MG63 (cell line): ENCODE data around the gene CHD5. TPM values are rescaled to one million over a fixed set of nuclear protein-coding genes. Genes with fewer than 3 reads are reported as not detected.

ENCODE experiments used
- DNase-seq: peaks from one replicate; pipeline ENCODE4 v3.0.0-alpha.2; 2020
- H3K27me3 ChIP-seq: fragments of 250-450 bp; sonication (Bioruptor Pico); 2 replicates; pipeline ENCODE4 v1.5.1; 2020; ENCODE audit warnings: mild to moderate bottlenecking, moderate library complexity
- H3K36me3 ChIP-seq: fragments of 250-450 bp; sonication (Bioruptor Pico); 2 replicates; pipeline ENCODE4 v1.5.1; 2020; ENCODE audit warnings: mild to moderate bottlenecking, moderate library complexity
- H3K4me3 ChIP-seq: fragments of 250-450 bp; sonication (Bioruptor Pico); 2 replicates; pipeline ENCODE4 v1.5.1; 2020; ENCODE audit warnings: mild to moderate bottlenecking, moderate library complexity
- H3K9me3 ChIP-seq: fragments of 250-450 bp; sonication (Bioruptor Pico); 2 replicates; pipeline ENCODE4 v1.5.1; 2020; ENCODE audit warnings: mild to moderate bottlenecking, moderate library complexity
- total RNA-seq: library from RNA; depleted of rRNA; stranded (reverse); fragments of >200 nt; shearing (Covaris generic); gene quantifications from 2 replicates; pipeline ENCODE4 v1.2.3, GENCODE V29; 2014; ENCODE audit warnings: low replicate concordance

The CHD5 gene
- total RNA-seq, 1 experiment from 2014 or later, result 0.23 TPM

DNA sequence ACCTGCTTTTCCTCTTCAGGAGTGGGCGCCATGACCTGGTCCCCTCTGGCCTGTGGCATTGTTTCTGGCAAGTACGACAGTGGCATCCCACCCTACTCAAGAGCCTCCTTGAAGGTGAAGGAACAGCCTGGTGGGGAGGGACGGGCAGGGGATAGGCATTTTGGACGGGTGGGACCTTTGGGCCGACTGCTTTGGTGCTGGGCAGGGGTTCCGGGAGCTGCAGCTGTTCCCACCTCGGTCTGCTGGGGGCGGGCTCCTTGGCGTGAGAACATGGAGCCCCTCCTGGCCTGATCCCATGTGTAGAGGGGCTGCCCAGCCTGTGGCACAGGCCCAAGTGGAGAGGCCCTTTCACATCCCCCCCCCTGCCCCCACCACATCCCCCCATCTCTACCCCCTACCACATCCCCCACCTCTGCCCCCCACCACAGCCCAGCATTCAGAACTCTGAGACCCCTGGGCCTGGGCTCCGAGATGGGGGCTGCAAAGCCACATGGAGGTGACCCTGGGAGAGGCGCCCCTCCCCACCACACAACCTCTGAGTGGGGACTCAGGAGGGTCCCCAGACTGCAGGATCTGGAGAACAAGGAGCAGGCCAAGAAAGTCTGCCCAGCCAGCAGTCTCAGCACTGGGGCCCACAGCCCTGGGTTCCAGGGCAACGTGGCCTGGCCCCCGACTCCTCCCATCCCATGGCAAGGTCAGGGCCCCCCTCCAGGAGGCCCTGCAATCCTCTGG, 84.4 kb downstream of the CHD5 start:
- no peak overlapping the region for H3K4me3 ChIP-seq
- H3K27me3 ChIP-seq, result no peaks in the 10 kb centered on the region
- no peaks in the 10 kb centered on the region for H3K9me3 ChIP-seq
- no peaks in the 10 kb centered on the region for H3K36me3 ChIP-seq
- DNase-seq, result no peak

DNA sequence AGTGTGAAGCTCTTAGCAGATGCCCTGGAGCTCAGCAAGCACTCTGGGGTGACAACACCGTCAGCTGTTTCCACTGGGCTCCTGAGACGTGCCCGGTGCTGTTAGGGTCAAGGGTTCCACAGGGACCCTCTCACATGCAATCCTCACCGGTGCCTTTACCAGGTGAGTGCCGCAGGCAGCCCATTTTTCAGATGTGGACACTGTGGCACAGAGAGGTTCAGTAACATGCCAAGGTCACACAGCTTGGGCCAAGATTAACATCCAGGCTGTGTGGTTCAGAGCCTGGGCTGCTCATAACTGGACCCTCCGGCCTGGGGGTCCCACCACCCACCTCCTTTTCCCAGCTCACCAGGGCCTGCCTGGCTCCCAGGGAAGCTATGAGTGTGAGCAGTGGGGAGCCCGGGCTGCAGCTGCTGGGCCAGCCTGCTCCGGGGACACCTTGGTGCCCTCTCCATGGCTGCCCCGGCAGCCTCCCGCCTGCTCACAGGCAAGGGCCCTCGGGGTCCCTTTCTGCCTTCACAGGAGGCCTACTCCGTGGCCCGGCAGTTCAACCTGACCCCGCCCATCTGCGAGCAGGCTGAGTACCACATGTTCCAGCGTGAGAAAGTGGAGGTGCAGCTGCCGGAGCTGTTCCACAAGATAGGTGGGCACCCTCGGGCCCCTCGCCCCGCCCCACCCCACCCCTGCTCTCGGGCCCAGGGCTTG, 85.2 kb downstream of the CHD5 start:
- no peak for DNase-seq
- no peak overlapping the region for H3K4me3 ChIP-seq
- no peaks in the 10 kb centered on the region for H3K27me3 ChIP-seq
- H3K9me3 ChIP-seq, result no peaks in the 10 kb centered on the region
- no peaks in the 10 kb centered on the region for H3K36me3 ChIP-seq

DNA sequence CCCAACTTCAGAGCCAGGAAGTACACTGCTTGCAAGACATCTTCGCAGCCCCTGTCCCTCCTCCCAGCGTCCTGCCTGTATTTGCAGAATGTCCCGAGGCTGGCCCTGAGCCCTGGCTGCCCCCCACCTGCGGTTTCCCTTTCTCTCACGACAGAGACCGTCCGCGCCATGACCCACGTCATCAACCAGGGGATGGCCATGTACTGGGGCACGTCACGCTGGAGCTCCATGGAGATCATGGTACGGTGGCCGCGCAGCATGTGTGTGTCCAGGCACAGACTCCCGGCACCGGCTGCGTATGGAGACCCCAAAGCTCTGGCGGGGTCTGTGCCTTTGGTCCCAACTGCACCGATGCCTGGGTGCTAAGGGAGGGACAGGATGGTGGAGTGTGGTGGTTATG, 85.9 kb downstream of the CHD5 start:
- Histone ChIP-seq H3K4me3 (no peak overlapping the region), H3K36me3 (no peaks in the 10 kb centered on the region), H3K27me3 (no peaks in the 10 kb centered on the region), H3K9me3 (no peaks in the 10 kb centered on the region)
- no peak for DNase-seq

DNA sequence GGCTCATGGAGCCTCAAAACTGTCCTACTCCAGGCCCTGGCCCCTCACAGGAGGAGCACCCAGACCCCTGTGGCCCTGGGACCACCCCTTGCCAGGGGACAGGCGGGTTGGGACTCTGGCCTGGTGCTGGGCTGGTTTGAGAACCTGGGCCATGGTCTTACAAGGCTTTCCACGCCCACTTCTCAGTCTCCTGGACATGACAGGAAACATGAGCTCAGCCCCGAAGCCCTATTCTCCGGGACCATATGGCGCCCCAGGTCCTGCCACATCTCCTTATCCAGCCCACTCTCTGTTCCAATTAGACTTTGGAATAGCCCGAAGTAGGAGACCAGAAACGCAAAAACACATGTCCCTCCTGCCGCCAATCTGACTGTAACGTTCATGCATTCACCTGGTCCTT, 86.5 kb downstream of the CHD5 start:
- Histone ChIP-seq H3K4me3 (no peak overlapping the region), H3K27me3 (no peaks in the 10 kb centered on the region), H3K9me3 (no peaks in the 10 kb centered on the region), H3K36me3 (no peaks in the 10 kb centered on the region)
- no peak for DNase-seq

DNA sequence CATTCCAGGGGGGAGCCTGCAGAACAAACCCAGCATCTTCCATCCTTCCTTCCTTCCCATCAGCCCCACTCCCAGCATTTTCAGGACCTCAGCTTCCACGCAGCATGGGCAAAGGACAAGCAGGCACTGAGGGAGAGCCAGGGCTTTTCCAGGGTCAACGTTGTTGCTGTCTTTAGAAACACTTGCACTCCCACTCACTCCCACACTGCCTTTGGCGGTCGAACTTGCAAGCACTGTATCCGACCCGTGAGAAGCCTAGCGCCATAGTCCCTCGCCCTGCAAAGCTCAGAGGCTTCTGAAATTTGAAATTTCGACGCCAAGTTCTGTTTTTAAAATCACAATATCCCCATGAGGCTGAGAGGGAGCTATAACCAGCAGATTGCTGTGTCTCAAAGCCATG, 87.0 kb downstream of the CHD5 start:
- Histone ChIP-seq H3K4me3 (no peak overlapping the region), H3K36me3 (no peaks in the 10 kb centered on the region), H3K27me3 (no peaks in the 10 kb centered on the region), H3K9me3 (no peaks in the 10 kb centered on the region)
- DNase-seq, result no peak

DNA sequence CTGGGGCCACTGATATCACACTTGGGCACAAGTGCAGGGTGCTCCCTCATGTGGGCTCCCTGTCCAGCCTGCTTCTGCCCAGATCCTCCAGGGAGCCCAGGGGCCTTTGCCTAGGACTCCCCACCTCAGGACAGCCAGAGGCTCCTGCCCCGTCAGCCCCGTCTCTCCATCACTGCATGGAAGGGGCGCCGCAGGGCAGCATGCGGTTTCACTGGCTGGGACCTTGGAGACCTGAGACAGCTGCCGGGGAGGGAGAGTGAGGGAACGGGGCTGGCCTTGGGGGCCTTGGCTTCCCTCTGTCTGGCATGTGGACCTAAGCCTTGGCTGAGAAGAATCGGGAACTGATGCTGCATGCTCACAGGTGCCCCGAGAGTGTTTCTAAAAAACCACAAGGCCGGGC, 87.9 kb downstream of the CHD5 start:
- Histone ChIP-seq H3K4me3 (no peak overlapping the region), H3K27me3 (no peaks in the 10 kb centered on the region), H3K9me3 (no peaks in the 10 kb centered on the region), H3K36me3 (no peaks in the 10 kb centered on the region)
- DNase-seq, result no peak

DNA sequence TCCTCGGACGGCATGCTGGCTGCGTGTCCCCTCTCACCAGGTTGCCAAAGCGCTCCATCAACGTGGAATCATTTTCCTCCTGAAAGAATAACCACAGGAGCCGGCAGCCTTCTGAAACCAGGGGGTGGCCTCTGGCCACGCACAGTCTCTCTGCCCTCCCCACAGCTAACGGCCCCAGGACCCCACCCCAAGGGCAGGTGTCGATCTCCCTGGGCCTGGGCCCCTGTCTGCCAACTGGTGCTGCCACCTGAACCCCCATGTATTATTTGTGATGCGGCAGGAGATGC, 88.4 kb downstream of the CHD5 start:
- H3K9me3 ChIP-seq, result no peaks in the 10 kb centered on the region
- no peaks in the 10 kb centered on the region for H3K27me3 ChIP-seq
- no peaks in the 10 kb centered on the region for H3K36me3 ChIP-seq
- no peak for DNase-seq
- H3K4me3 ChIP-seq, result no peak overlapping the region

DNA sequence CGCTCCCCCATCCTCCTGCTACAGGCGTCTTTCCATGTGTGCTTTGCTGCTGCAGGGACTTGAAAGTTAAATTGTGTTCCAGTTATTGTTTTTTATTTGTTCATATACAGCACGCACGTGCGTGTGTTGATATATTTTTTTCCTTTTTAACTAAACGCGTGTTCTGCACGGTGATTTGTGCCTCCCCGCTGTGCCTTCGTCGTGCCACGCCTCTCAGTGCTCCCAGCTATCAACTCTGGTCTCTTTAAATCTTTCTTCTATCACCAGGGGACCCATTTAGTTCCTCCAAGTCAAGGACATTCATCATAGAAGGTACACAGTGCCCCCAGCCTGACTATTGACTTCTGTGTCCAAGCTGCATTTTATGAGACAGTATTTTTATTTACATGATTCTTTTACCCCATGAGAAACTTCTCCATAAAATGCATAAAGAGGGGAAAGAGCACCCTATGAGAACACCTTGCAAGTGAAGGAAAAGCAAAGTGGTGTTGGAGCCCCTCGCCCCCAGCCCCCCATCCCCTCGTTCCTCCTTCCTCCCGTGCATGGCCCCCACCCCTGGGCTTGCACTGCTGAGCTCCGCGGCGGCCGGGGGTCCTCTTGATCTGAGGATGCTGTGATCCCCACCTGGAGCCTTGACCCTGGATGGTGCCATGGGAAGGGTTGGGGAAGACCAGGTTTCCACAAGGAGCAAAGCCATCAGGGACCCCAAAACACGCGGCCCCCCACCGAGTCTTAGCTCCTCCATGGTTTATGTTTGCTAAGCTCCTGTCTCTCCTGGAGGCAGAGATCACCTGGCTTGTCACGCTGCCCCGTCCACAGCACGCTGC, 88.9 kb downstream of the CHD5 start:
- H3K27me3 ChIP-seq, result no peaks in the 10 kb centered on the region
- DNase-seq, result no peak
- H3K9me3 ChIP-seq, result no peaks in the 10 kb centered on the region
- H3K4me3 ChIP-seq, result no peak overlapping the region
- H3K36me3 ChIP-seq, result no peaks in the 10 kb centered on the region

DNA sequence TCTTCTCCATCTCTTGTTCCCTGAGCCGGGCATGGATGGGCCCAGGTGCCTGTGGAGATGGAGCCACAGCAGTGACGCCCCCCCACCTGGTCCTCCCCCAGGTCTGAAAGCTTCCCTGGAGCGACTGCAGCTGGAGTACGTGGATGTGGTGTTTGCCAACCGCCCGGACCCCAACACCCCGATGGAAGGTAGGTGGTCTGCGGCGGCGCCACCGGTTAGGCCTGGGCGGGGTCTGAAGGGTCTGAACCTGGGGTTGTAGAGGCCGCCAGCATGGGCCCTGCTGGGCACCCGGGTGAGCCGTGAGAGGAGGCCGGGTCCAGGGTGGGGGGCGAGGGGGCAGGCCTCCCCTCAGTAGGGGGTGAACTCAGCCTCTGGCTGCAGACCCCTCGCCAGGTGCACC, 89.8 kb downstream of the CHD5 start:
- DNase-seq, result no peak
- Histone ChIP-seq H3K4me3 (no peak overlapping the region), H3K27me3 (no peaks in the 10 kb centered on the region), H3K36me3 (no peaks in the 10 kb centered on the region), H3K9me3 (no peaks in the 10 kb centered on the region)

DNA sequence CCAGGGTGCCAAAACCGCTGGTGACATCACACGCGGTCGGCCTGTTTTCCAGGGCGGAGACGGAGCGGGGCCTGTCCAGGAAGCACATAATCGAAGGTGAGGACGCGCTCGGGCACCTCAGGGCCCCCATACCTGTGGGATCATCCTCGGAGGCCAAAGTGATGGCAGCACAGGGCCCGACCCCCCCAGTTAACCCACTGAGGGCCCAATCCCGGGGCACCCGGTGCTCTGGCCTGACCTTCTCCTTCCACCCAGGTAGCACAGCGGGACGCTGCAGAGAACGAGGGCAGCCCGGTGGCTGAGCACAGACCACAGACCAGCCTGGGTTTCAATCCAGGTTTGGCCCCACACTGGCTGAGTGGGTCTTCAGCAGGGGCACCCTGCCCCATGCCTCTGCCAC, 91.2 kb downstream of the CHD5 start:
- no peak for DNase-seq
- no peaks in the 10 kb centered on the region for H3K36me3 ChIP-seq
- no peak overlapping the region for H3K4me3 ChIP-seq
- no peaks in the 10 kb centered on the region for H3K27me3 ChIP-seq
- no peaks in the 10 kb centered on the region for H3K9me3 ChIP-seq

DNA sequence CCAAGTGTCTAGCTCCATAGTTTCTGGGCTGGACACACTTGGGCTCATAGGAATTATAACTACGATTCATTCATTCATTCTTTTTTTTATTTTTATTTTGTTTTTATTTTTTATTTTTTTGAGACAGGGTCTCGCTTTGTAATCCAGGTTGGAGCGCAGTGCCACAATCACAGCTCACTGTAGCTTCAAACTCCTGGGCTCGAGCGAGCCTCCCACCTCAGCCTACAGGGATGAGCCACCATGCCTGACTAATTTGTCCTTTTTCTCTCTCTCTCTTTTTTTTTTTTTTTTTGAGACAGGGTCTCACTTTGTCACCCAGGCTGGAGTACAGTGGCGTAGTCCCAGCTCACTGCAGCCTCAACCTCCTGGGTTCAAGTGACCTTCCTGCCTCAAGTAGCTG, 92.2 kb downstream of the CHD5 start:
- no peak overlapping the region for H3K4me3 ChIP-seq
- no peaks in the 10 kb centered on the region for H3K27me3 ChIP-seq
- H3K9me3 ChIP-seq, result no peaks in the 10 kb centered on the region
- no peak for DNase-seq
- no peaks in the 10 kb centered on the region for H3K36me3 ChIP-seq

DNA sequence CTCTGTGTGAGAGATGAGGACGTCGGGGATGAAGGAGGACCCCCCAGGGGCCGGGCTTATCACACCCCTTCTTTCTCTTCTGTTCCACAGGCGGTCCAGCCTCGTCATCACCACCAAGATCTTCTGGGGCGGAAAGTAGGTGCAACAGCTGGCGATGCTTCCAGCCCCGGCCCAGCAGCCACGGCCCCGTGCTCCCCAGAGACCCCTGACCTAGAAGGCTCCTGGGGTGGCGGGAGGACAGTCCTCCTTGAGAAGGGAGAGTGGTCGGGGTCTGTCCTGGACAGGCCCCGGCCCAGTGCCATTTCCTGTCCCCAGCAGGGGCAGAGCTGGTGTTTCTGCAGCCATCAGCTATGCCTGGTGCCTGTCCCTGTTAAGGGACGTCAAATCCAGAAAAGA, 92.7 kb downstream of the CHD5 start:
- no peaks in the 10 kb centered on the region for H3K9me3 ChIP-seq
- DNase-seq, result no peak
- H3K4me3 ChIP-seq, result no peak overlapping the region
- H3K27me3 ChIP-seq, result no peaks in the 10 kb centered on the region
- H3K36me3 ChIP-seq, result no peaks in the 10 kb centered on the region

DNA sequence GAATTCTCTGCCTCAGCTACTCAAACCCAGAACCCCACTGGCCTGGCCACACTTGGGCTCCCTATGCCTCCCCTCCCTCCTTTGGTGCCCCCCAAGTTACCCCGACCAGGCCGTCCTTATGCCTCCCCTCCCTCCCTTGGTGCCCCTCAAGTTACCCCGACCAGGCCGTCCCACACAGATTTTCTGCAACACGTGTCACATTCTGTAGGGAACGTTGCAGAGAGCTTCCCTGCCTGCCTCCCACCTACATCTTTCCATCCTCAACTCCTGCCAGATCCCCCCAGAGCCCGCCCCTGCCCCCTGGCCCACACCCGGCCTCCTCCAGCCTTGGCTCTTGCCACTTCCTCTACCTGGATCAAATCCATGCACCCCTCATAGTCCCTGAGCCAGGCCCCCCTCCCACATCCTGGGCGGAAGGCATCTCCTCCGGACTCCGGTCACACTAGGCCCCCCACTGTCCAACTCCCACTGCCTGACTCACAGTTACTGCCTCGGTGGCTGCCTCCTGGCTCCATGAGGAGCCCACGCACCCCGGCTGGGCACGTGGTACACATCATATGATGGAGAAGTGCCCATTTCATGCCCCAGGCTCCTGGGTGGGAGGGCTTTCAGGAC, 93.3 kb downstream of the CHD5 start:
- no peaks in the 10 kb centered on the region for H3K27me3 ChIP-seq
- no peaks in the 10 kb centered on the region for H3K9me3 ChIP-seq
- H3K36me3 ChIP-seq, result no peaks in the 10 kb centered on the region
- H3K4me3 ChIP-seq, result no peak overlapping the region
- no peak for DNase-seq

DNA sequence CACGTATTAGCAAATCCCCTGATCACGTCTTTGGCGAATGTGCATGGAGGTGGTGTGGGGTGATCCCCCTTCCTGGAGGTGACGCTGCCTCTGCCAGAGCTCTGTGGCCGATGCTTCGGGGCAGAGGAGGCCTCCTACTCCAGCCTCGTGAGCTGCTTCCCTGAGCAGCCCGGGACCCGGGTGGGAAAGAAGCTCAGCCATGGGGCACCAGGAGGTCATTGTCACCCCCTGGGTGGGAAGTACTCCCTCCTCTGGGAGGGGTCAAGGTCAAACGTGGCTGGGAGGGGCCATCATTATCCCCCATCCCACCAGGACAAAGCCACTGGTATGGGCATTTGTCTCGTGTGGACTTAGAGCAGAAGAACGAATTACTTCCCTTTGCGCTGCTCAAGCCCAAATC, 93.8 kb downstream of the CHD5 start:
- DNase-seq, result no peak
- Histone ChIP-seq H3K36me3 (no peaks in the 10 kb centered on the region), H3K27me3 (no peaks in the 10 kb centered on the region), H3K4me3 (no peak overlapping the region), H3K9me3 (no peaks in the 10 kb centered on the region)

DNA sequence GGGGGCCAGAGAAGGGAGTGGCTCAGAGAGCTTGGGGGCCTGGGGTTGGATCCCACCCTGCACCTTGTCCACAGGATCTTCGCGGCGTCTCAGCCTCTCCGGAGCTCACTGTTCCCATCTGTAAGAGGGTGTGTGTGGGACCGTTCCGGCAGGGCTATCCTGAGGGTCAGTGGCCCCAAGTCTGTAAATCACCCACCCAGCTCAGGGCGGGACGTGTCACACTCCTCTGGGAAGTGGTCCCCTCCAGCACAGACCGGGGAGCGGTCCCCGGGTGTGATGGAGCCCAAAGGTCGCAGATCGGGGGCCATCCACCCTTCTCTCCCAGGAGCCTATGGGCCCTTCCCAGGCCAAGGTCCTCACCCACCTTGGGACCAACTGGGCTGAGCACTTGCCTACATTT, 94.5 kb downstream of the CHD5 start:
- H3K36me3 ChIP-seq, result no peaks in the 10 kb centered on the region

DNA sequence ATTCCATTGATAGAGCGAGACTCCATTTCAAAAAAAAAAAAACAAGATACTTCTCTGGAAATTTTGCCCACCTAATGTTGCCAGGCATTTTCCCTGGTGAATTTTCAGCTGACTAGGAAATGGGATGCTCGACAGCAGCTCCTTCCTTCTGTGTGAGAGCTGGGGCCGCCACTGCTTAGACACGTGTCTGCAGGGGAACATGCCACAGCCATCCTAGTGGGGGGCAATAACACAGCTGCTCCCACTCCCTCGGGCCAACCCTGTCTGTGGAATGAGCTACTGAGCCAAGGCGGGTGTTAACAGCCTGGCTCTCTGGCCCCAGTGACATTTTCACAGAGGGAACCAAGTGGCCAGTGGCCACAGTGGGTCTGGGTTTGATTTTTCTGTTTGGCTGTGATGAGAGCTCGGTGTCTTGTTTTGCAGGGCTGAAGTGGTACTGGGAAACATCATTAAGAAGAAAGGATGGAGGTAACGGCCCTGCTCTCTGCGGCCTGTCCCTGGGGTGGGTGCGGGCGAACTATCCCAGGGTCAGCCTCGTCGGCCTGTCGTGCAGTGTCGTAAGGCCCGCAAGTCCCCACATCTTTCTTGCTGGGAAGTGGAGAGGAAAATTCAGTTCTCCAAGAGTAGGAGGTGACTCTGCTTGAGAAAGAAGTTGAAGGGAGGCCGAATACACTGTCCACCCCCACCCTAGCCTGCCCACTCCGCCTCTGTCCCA, 95.2 kb downstream of the CHD5 start:
- DNase-seq, result no peak
- no peaks in the 10 kb centered on the region for H3K27me3 ChIP-seq
- no peaks in the 10 kb centered on the region for H3K36me3 ChIP-seq
- no peak overlapping the region for H3K4me3 ChIP-seq
- no peaks in the 10 kb centered on the region for H3K9me3 ChIP-seq

More for the DNA sequence above, 94.5 kb downstream of the CHD5 start:
- Histone ChIP-seq H3K4me3 (no peak overlapping the region), H3K27me3 (no peaks in the 10 kb centered on the region), H3K9me3 (no peaks in the 10 kb centered on the region)
- DNase-seq, result no peak
